NCI-H128 (cell line): ENCODE results near the gene PFKP.

ENCODE experiments used
- DNase-seq: peaks from one replicate; lab custom pipeline; 2025; ENCODE audit not compliant: unreplicated experiment; lab: John Stamatoyannopoulos, UW

The PFKP gene

GRCh38 chr10:3132036-3133025 lies 65.0 kb downstream of the PFKP start:
- DNase-seq, result no peak

- DNase-seq, result no peak
These were observed 66.6 kb downstream of the PFKP start for GRCh38 chr10:3133948-3134347.

- DNase-seq, result no peak
These were observed 67.7 kb downstream of the PFKP start for GRCh38 chr10:3135006-3135405.

GRCh38 chr10:3136336-3136735 lies 69.0 kb downstream of the PFKP start:
- no peak for DNase-seq

- no peak for DNase-seq
These were observed 69.6 kb downstream of the PFKP start for GRCh38 chr10:3136763-3137611.

GRCh38 chr10:3137958-3138726 lies 70.8 kb downstream of the PFKP start:
- DNase-seq, result no peak

GRCh38 chr10:3139216-3139910 lies 72.0 kb downstream of the PFKP start:
- DNase-seq, result no peak

GRCh38 chr10:3140280-3140679 lies 72.9 kb downstream of the PFKP start:
- no peak for DNase-seq

- DNase-seq, result no peak
These were observed 74.1 kb downstream of the PFKP start for GRCh38 chr10:3141351-3142005.

- DNase-seq, result no peak
These were observed 75.0 kb downstream of the PFKP start for GRCh38 chr10:3142146-3142875.

- DNase-seq, result no peak
These were observed 76.0 kb downstream of the PFKP start for GRCh38 chr10:3143366-3143765.

- DNase-seq, result no peak
These were observed 76.6 kb downstream of the PFKP start for GRCh38 chr10:3143791-3144434.

- no peak for DNase-seq
These were observed 78.0 kb downstream of the PFKP start for GRCh38 chr10:3145366-3145765.

GRCh38 chr10:3146289-3146688 lies 78.9 kb downstream of the PFKP start:
- no peak for DNase-seq

GRCh38 chr10:3147117-3147820 lies 79.9 kb downstream of the PFKP start:
- DNase-seq, result no peak

- no peak for DNase-seq
These were observed 80.7 kb downstream of the PFKP start for GRCh38 chr10:3148041-3148440.

GRCh38 chr10:3148994-3149393 lies 81.6 kb downstream of the PFKP start:
- no peak for DNase-seq

GRCh38 chr10:3149918-3150317 lies 82.6 kb downstream of the PFKP start:
- DNase-seq, result no peak
